NT2/D1 (cell line): ENCODE measurements around the gene CD276.

Experiments
- SUZ12 ChIP-seq: IDR thresholded peaks from 2 replicates; pipeline ENCODE4 v1.6.1; 2011; ENCODE audit not compliant: insufficient read length, insufficient read depth; ENCODE audit errors: extremely low read depth
- YY1 ChIP-seq: IDR thresholded peaks from 2 replicates; pipeline ENCODE4 v1.6.1; 2011; ENCODE audit not compliant: insufficient read length, insufficient read depth
- ZNF274 ChIP-seq: IDR thresholded peaks from 2 replicates; pipeline ENCODE4 v1.6.1; 2011; ENCODE audit warnings: mild to moderate bottlenecking, low read depth, low read length

- TF ChIP-seq YY1 (no peak), ZNF274 (no peak), SUZ12 (no peak)
Measured at GRCh38 chr15:73757571-73757970, 73.4 kb downstream of the CD276 start.
